Parathyroid adenoma (tissue), 2 donors: ENCODE results near the gene RLN2.
"Not testable (repeated sequence)": the region's sequence is repeated elsewhere in the genome, so short reads cannot be mapped to it uniquely, and the experiment has no call there.

Experiments used
- H2AFZ ChIP-seq: fragments of 300-600 bp; sonication (generic); one replicate; pipeline ENCODE4 v1.7.0; 2017; ENCODE audit warnings: antibody characterized with exemption, mild to moderate bottlenecking
- H3K27ac ChIP-seq: fragments of 300-600 bp; sonication (generic); one replicate; pipeline ENCODE4 v1.7.0; 2017
- H3K27me3 ChIP-seq: fragments of 300-600 bp; sonication (generic); one replicate; pipeline ENCODE4 v1.7.0; 2017; ENCODE audit warnings: low read length; ENCODE audit not compliant: control insufficient read depth, insufficient read depth
- H3K36me3 ChIP-seq: fragments of 300-600 bp; sonication (generic); one replicate; pipeline ENCODE4 v1.7.0; 2017; ENCODE audit warnings: low read length; ENCODE audit not compliant: control insufficient read depth, insufficient read depth
- H3K4me1 ChIP-seq: fragments of 300-600 bp; sonication (generic); one replicate; pipeline ENCODE4 v1.7.0; 2017; ENCODE audit warnings: control low read depth
- H3K4me2 ChIP-seq: fragments of 300-600 bp; sonication (generic); one replicate; pipeline ENCODE4 v1.7.0; 2017; ENCODE audit warnings: low read length
- H3K4me3 ChIP-seq: fragments of 300-600 bp; sonication (generic); one replicate; pipeline ENCODE4 v1.7.0; 2017; ENCODE audit warnings: low read depth, low read length
- H3K79me2 ChIP-seq: fragments of 300-600 bp; sonication (generic); one replicate; pipeline ENCODE4 v1.7.0; 2017; ENCODE audit warnings: control low read depth
- H3K9ac ChIP-seq: fragments of 300-600 bp; sonication (generic); one replicate; pipeline ENCODE4 v1.7.0; 2017; ENCODE audit warnings: mild to moderate bottlenecking
- H3K9me3 ChIP-seq: fragments of 300-600 bp; sonication (generic); one replicate; pipeline ENCODE4 v1.7.0; 2017; ENCODE audit warnings: low read length; ENCODE audit not compliant: control insufficient read depth
- TF ChIP-seq, protein P1 (sequence below): fragments of 300-600 bp; sonication (generic); IDR thresholded peaks from one replicate; pipeline ENCODE4 v1.7.0; 2017; ENCODE audit warnings: antibody characterized with exemption, mild to moderate bottlenecking
- donor health status: primary hyperparathyroidism.

RLN2 gene

DNA sequence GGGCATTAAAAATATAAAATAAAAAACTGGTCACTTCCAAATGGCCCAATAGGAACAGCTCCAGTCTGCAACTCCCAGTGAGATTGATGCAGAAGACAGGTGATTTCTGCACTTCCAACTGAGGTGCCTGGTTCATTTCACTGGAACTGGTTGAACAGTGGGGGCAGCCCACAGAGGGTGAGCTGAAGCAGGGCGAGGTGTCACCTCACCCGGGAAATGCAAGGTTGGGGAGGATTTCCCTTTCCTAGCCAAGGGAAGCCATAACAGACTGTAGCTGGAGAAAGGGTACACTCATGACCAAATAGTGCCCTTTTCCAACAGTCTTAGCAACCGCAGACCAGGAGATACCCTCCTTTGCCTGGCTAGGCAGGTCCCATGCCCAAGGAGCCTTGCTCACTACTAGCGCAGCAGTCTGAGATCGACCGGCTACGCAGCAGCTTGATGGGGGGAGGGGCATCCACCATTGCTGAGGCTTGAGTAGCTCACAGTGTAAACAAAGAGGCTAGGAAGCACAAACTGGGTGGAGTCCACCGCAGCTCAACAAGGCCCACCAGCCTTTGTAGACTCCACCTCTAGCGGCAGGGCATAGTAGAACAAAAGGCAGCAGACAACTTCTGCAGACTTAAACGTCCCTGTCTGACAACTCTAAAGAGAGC, 22.5 kb upstream of the RLN2 start:
- no peaks in the 10 kb centered on the region for H3K9me3 ChIP-seq
- H3K36me3 ChIP-seq, result no peaks in the 10 kb centered on the region
- no peaks in the 10 kb centered on the region for H3K4me1 ChIP-seq
- no peaks in the 10 kb centered on the region for H3K79me2 ChIP-seq
- no peak overlapping the region for H3K4me3 ChIP-seq
- no peak overlapping the region for H3K9ac ChIP-seq
- TF ChIP-seq, protein P1, sequence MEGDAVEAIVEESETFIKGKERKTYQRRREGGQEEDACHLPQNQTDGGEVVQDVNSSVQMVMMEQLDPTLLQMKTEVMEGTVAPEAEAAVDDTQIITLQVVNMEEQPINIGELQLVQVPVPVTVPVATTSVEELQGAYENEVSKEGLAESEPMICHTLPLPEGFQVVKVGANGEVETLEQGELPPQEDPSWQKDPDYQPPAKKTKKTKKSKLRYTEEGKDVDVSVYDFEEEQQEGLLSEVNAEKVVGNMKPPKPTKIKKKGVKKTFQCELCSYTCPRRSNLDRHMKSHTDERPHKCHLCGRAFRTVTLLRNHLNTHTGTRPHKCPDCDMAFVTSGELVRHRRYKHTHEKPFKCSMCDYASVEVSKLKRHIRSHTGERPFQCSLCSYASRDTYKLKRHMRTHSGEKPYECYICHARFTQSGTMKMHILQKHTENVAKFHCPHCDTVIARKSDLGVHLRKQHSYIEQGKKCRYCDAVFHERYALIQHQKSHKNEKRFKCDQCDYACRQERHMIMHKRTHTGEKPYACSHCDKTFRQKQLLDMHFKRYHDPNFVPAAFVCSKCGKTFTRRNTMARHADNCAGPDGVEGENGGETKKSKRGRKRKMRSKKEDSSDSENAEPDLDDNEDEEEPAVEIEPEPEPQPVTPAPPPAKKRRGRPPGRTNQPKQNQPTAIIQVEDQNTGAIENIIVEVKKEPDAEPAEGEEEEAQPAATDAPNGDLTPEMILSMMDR, result no peak
- H3K27ac ChIP-seq, result no peak overlapping the region
- H2AFZ ChIP-seq, result no peak overlapping the region
- H3K27me3 ChIP-seq, result no peaks in the 10 kb centered on the region
- H3K4me2 ChIP-seq, result no peak overlapping the region

DNA sequence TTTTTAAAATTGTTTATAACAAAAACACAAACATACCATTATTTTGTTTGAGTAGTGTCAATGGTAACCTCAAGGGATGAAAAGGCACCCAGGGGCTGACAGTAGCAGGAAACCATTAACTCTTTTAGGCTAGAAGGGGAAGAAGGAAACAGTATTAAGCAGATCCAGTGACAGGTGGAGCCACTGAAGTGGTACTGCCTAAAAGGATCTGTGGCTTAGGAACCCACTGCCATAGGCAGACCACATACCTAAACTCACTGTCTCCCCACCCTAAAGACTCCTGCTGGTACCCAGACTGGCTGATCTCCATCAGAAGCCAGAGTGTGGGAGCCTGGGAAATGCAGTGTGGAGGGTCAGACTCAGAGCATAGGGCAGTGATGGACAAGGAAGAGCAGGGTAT, 21.7 kb upstream of the RLN2 start:
- H3K9ac ChIP-seq, result no peak overlapping the region
- no peaks in the 10 kb centered on the region for H3K27me3 ChIP-seq
- no peaks in the 10 kb centered on the region for H3K9me3 ChIP-seq
- H3K36me3 ChIP-seq, result no peaks in the 10 kb centered on the region
- no peak overlapping the region for H3K27ac ChIP-seq
- no peak overlapping the region for H3K4me3 ChIP-seq
- no peak overlapping the region for H2AFZ ChIP-seq
- H3K79me2 ChIP-seq, result no peaks in the 10 kb centered on the region
- H3K4me1 ChIP-seq, result no peaks in the 10 kb centered on the region
- no peak overlapping the region for H3K4me2 ChIP-seq
- TF ChIP-seq, protein P1, result no peak

GRCh38 chr9:5321601-5322000, 17.1 kb upstream of the RLN2 start:
- not testable (repeated sequence) for H3K9ac ChIP-seq, H3K9me3 ChIP-seq, H3K36me3 ChIP-seq, H3K27me3 ChIP-seq, H2AFZ ChIP-seq, H3K4me3 ChIP-seq, H3K27ac ChIP-seq, H3K4me1 ChIP-seq, H3K4me2 ChIP-seq, H3K79me2 ChIP-seq

GRCh38 chr9:5321058-5321457, 16.5 kb upstream of the RLN2 start:
- H3K27ac ChIP-seq, result no peak overlapping the region
- no peak overlapping the region for H3K9ac ChIP-seq
- H3K4me1 ChIP-seq, result no peaks in the 10 kb centered on the region
- no peaks in the 10 kb centered on the region for H3K27me3 ChIP-seq
- no peak overlapping the region for H3K4me2 ChIP-seq
- H2AFZ ChIP-seq, result no peak overlapping the region
- H3K36me3 ChIP-seq, result no peaks in the 10 kb centered on the region
- no peaks in the 10 kb centered on the region for H3K79me2 ChIP-seq
- H3K9me3 ChIP-seq, result no peaks in the 10 kb centered on the region
- H3K4me3 ChIP-seq, result no peak overlapping the region
- TF ChIP-seq, protein P1, result no peak

DNA sequence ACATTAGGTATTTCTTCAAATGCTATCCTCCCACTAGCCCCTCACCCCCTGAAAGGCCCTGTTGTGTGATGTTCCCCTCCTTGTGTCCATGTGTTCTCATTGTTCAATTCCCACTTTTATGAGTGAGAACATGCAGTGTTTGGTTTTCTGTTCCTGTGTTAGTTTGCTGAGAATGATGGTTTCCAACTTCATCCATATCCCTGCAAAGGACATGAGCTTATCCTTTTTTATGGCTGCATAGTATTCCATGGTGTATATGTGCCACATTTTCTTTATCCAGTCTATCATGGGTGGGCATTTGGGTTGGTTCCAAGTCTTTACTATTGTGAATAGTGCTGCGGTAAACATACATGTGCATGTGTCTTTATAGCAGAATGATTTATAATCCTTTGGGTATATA, 11.9 kb upstream of the RLN2 start:
- not testable (repeated sequence) for H3K4me2 ChIP-seq, H3K79me2 ChIP-seq, H2AFZ ChIP-seq, H3K27ac ChIP-seq, H3K27me3 ChIP-seq, H3K9me3 ChIP-seq, H3K4me1 ChIP-seq, H3K4me3 ChIP-seq, H3K36me3 ChIP-seq, H3K9ac ChIP-seq
